HG03565 (cell line): ENCODE results near the gene ATP8A1.

Experiments used
- ATAC-seq: cut with Tn5 transposase; IDR thresholded peaks from one replicate; pipeline ENCODE4 v1.9.1; 2021; ENCODE audit warnings: mild to moderate bottlenecking, moderate library complexity; ENCODE audit not compliant: unreplicated experiment

ATP8A1 gene

DNA sequence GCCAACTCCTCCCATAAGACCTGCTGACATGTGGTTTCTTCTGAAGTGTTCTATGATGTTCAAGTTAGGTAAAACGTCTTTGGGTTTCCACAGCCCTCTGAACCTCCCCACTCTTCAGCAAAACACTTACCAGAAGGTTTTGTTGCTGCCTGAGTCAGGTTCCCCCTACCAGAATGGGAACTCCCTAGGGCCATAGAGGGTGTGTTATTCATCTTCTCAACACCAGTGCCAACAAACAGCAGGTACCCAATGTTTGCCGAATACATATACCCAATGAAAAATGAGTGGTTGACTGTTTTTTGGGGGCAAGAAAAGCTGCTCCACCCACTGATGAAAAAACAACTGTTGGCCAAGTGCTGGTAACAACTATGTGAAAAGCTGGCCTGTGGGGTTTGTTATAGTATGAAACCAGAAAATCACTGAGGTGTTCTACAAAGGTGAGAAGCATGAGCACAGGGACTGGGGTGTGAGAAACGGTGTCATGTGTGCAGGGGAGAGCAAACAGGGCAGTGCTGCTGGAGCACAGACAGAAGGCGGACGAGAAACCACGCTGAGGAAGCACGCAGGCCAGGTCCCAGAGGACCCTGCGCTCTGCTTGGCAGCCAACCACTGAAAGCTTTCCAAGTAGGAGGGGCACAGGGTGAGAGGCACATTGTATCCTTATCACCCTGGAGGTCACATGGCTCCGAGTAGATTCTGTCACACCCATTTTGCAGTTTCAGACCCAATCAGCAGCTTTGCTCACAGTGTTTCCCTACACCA, 28.8 kb downstream of the ATP8A1 start:
- peak; percentile 89 for ATAC-seq

DNA sequence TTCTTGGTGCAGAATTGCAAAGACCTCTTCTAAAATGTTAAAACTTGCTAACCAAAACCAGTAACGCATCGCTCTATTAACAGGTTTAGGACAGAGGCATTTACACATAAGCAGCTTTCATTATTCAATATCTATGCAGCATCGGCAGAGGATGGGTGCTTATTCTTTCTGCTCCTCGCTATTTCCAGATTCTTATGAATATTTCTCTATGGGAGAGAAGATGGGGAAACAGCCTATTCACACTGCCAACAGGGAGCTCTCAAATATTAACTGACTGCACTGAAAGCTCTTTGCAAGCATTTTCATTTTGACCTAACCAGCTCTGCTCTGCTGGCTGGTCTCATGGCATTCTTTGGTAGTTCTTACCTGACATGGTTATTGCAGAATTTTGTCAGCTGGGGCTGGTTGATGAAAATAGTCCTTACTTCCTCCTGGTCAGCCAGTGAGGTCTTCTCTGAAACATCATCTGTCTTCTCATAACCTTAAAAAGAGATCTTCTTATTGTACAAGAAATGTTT, 30.2 kb downstream of the ATP8A1 start:
- no peak for ATAC-seq

DNA sequence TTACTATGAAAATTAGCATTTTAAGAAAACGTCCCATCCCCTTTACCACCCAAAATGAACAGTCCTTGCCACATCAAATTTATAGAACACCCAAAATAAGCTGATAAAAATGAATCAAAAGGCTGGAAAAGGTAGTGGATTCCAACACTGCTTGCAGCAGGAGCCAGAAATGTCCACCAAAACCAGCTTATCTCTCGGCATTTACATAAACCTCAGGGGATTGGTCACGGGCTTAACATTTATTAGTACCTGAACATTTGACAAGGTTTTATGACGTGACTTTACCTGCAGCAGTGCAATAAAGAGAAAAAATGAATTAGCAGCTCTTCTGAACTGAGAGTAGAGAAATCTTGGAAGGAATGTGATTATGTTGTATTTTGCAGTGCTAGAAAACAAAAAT, 31.6 kb downstream of the ATP8A1 start:
- ATAC-seq, result no peak

DNA sequence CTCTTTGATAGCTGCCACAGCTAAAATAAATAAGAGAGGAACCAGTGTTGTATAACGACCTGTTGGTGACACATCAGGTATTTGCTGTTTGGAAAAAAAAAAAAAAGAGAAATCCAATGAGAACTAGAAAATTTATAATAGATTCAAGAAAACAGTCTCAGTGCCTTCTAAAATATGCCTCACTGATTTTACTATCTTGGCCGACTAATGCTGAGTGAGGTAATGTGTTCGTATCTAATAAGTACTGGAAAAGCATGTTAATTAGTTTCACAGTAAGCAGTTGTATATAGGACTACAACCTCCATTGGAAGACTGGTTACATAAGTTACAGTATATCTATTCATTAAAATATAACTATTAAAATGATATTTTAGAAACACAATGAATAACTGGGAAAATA, 32.4 kb downstream of the ATP8A1 start:
- no peak for ATAC-seq

DNA sequence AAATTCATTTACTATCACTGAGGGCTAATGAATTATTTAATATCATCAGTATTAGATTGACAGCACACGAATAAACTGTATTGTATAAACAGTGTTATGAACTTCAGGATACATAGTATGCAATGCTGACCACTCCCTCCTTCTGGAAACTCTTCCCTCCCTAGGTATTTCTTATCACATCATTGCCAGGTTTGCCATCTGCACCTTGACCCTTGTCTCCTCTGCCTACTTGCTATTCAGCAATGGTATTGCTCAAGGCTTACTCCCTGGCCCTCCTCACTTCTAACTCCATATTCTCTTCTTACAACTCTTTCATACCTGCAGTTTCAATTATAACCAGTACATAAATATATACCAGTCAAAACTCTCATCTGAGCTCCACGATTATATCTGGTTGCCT, 38.9 kb downstream of the ATP8A1 start:
- no peak for ATAC-seq

DNA sequence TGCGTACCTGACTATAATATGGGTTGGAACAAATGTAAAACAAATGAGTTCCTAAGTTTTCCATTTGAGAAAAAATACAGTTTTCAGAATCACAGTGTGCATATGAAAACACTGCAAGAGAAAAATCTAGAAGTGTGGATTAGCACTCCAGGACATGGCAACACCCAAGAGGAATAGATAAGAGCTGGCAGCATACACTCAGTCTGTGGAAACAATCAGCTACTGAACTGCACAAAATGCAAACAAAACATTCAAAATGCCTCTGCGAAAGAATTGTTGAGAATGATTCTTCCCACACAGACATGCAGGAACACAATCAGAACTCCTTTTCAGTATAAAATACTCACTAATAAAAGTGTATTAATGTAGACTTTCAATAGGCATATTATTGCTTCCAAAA, 39.9 kb downstream of the ATP8A1 start:
- no peak for ATAC-seq

DNA sequence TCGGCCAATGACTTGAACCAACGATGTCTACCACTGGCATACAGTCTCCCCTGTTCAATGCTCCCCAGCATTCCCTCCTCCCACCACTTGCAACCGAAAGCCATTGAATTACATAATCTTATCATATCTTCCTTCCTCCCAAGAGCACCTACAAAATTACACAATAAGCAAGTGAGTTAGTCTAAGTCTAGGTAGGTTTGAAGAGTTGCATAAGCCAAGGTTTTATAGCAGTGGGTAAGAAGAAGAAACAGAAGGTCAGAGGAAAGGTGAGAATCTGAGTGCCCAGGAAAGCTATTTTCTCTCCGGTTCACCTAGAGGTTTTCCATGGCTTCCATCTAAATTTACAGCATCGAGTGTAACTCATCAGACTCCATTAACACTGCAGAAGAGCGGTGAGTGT, 40.3 kb downstream of the ATP8A1 start:
- no peak for ATAC-seq

DNA sequence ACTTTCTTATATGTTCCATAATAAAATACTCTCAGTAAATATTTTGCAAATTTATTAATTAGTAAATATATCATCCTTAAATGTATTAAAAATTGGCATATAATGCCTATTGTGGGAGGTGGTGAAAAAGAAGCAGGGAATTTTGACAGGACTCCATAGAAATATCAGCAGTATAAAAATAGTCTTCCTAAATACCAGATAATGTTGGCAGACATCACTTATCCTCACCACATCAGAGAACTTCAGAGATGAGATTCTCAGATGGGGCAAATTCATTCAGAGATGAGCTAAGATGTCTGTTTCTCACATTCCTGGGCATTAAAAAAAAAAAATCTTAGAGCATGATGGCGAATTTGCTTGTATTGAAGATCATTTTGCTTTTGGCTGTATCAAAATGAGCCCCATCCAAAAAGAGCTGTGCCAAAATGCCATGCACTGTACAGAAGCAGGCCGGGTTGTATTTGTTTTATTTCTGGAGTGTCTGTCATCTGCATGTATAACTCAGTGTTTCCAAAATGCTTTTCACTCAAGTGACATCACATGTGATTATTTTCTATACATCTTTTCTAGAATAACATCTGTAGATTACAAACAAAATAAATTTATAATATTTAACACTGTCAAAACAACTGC, 41.7 kb downstream of the ATP8A1 start:
- no peak for ATAC-seq

DNA sequence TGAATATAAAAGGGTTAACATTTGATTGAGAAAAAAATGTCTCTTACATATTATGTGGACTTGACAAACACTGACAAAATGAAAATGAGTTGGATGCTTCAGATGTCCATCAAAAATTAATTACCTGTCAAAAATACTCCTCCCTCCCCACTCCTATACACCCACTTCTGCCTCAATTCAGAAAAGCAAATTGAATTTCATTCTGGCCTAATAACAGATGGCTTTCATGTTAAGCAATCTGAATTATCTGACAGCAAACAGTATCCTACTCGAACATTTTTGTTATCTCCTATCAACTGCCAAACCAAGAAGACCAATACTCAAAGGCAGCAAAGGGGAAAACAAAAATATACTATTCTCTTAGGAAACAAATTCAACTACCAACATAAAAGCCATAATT, 44.0 kb downstream of the ATP8A1 start:
- no peak for ATAC-seq

DNA sequence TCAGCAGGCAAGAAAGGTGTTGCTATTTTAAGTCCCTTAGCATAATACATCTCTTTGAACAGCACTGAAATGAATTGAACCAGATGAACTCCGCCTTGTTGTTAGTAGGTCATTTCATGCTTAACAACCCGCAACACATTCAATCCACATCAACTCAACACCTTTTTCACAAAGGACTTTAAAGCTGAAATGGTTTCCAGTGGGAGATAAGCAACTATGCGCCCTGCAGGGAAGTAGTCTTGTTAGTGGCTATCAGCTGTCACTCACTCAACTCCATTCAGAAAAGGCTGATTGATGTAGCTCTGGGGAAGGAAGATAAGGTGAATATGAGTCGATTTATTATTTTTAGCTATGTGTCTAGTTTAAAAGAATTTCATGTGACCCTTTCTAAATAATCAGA, 46.0 kb downstream of the ATP8A1 start:
- ATAC-seq, result no peak

DNA sequence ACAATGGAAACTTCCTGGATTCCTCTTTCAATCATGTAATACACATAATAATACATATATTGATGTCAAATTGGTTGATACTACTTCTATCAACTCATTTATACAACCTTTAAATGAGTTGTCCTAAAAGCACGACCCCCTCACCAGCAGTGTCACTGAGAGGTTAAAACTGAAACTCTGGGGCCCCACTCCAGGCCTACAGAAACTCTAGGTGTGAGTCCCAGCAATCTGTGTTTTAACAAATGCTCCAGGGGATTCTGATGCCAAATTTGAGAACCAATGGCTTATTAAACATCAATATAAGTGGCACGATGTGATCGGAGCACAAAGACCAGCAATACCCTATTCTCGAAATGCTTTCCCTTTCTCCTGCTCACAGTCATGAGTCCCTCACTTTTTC, 47.9 kb downstream of the ATP8A1 start:
- ATAC-seq, result no peak

DNA sequence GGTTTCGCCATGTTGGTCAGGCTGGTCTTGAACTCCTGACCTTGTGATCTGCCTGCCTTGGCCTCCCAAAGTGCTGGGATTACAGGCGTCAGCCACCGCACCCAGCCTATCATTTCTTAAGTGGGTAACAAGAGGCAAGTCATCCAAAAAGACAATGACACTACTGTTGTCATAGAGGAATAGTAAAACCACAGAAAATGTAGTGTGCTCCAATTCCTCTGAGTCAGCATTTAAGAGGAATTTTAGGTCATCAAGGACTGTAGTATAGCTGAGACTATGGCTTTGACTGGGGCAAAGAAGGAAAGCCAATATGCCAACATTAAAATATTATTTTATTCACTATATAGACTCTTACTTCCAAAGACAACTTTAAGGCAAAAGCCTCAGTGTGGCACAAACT, 48.4 kb downstream of the ATP8A1 start:
- no peak for ATAC-seq

DNA sequence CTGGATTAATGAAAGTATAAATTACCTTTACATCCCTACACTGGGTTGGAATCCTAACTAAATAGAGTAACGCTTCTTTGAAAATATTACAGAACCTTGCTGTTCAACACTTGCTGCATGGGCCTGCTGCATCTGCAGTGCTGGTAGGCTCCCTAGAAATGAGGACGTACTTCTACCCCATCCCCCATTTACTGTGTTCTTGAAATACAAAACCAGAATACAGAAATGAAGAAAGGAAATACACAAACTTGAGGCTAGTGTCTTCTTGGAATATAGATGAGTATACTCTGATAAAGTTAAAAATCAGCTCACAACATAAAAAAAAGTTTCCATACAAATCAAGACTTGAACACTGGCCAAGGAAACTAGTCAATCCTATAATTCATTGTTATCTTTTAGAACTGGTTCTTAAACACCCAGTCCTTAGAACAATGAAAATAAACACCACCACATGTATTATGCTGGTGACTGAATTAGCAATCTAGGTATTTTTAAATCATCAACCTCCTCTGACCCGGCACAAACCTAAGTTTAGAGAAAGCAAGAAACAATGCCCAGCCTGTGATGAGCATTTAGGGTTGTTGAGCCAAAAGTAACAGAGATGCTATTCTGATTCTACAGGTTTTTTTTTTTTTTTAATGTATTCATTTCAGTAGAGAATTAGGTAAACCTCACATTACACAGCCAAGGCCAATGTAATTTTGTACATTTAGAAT, 49.7 kb downstream of the ATP8A1 start:
- ATAC-seq, result no peak

DNA sequence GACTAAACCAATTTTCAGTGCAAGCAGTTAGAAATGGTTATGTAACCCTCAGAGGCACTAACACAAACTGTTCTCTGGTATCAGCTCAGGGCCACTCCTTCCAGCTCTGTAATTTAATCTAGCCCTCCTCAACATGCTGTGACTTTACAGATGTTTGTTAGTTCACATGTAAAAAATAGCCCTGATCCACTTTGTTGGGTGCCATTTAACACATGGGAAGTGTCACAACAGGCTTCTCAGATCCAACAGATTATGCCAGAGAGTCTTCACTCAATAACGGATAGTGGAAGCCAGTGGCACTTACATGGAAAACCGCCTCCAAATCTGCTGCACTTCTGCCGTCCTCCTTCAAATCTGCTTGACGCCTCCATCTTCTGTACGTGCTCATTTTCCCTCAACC, 51.6 kb downstream of the ATP8A1 start:
- ATAC-seq, result no peak

DNA sequence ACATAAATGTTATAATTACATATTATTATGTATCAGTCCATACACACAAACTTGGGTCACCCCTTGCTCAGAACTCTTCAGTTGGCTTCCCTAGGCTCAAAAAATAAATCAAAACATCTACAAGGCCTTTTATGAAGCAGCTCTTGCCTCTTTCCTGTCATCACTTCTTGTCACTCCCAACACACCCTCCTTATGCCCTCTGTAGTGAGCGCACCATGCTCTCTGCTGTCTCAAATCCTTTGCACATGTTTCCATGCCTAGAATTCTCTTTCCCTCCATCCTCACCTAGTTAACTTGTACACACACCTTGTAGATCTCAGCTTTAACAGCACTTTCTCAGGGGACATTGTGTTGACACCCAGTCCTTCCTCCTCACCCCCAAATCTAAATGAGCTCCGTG, 53.0 kb downstream of the ATP8A1 start:
- ATAC-seq, result no peak

DNA sequence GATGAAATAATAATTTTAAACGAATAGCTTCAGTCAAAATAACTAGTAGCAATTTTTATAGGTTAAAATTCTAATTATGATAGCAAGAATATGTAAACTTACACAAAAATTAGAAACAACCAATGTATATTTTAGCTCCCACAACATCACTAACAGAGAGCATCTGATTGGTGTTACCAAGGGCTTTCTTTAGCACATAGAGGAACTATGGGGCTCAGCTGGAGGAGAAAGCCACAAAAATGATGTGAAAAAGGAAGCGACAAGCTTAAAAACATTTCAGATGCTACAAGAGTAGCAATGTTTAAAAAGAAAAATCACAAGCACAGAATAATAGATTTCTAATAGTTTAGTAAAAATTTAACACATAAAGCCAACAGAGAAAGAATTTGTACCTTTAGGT, 56.3 kb downstream of the ATP8A1 start:
- no peak for ATAC-seq

DNA sequence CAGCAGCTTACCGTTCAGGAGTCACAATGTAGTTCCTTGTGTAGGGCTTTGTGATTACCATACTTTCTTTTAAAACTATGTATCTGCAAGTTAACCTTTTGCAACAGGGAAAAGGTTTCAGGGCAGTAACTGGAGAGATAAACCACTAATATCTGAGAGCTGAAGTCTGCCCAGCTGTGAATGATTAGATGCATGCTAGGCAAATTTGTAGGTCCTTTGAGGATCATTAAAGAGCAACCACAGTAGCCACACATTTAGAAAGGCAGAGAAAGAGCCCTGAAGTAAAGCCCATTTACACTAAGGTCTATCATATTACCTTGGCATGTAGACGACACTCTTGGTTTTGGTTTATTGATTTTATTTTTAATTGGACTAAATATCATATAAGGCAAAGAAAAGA, 60.0 kb downstream of the ATP8A1 start:
- peak; percentile 57 for ATAC-seq

DNA sequence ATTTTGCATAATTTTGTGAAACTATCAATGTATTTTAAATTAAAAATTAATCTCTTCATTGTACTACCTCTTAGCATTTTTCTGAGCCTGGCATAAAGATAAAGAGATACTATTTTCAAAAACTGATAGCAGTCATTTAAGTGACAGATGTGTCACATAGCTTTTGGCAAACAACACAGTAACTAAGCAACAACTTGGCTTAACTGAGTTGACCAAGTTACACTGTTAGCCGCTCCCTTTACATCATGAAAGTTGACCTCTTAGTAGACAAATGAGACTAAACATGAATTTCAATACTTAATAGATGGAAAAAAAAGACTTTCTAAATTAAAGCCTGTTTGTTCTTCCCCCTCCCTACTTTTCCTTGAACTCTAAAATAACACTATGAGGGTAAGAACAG, 62.0 kb downstream of the ATP8A1 start:
- no peak for ATAC-seq

DNA sequence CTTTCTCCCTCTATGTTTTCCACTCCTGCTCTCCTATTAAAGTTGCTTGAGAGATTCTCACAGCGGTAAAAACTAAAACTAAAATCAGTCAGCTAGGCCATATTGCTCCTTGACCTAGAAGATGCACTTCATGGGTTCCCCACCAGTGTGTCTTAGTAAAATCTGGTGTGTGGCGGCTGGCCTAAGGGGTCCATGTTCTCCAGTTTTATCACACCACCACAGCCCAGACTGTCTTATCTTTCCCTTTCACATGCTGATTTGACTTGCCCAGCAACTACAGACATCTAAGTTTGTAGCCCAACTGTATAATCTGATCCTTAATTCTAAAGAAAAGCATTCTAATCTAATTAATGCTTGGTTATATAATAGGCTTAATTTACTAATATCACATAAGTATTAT, 68.0 kb downstream of the ATP8A1 start:
- ATAC-seq, result no peak

DNA sequence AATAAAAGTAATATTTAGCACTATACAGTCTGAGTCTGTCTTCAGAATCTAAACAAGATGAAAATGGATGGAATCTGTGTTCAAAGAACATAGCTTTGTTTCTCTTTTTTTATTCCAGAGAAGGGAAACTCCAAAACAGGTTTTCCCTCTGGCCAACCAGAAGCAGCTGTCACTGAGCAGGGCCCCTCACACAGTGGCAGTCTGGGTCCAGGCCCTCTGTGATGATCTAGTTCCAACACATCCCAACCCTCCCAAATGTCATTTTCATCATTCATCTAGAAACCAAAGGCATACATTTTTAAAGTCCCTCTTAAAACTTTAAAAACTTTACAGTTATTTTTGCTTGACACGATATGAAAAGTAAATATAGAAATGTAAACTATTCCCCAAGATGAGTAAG, 70.1 kb downstream of the ATP8A1 start:
- no peak for ATAC-seq

DNA sequence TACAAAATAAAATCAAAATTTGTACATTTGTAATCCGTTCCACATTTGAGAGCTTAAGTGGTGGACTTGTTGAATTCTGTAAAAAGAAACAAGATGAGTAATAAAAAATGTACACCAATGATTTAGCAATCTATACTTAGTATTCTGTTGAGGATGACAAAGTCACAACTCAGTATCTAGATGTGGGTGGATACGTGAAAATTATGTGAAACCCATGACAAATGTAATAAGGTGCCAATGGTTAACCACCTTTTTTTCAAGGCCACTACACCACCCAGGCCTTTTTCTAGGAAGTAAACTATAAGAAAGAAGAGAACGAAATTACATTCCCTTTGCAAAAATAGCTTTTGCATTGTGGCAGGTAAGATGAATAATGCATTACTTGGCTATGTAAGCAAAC, 77.0 kb downstream of the ATP8A1 start:
- no peak for ATAC-seq

DNA sequence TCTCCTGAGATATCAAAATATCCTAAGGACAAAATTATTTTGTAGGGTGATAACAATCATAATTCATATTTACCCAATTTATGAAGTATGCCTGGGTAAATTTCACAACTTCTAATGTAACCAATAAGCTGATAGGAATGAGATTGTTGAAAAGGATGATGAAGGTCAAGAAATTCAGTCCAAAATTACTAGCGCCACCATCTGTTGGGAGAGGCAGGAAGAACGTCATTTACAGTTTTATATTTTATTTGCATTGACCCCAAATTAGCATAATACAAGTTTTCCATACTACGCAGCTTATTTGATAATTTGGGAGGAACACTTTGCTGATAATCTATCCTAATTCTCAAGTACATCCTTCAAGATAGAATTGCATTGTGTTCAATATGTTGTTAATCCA, 78.7 kb downstream of the ATP8A1 start:
- no peak for ATAC-seq
